NCI-H2171 treated with DMSO at 0.1 percent for 48 hours (cell line): Measurements from ENCODE around the gene RAB3IP.

ENCODE experiments used
- DNase-seq: peaks from one replicate; lab custom pipeline; 2025; lab: John Stamatoyannopoulos, UW

The RAB3IP gene

GRCh38 chr12:69738351-69739286 is at the start of gene RAB3IP:
Gene RAB3IP, plus strand, starts transcription at chr12:69738860. Its CDS starts 16,549 bp downstream, at chr12:69755409.
- peak; percentile 89 for DNase-seq

- no peak for DNase-seq
Measured at GRCh38 chr12:69689638-69690037, 49.0 kb upstream of the RAB3IP start.

GRCh38 chr12:69694123-69694522 is 44.5 kb upstream of the RAB3IP start:
- DNase-seq, result no peak

- no peak for DNase-seq
Measured at GRCh38 chr12:69698054-69698453, 40.6 kb upstream of the RAB3IP start.

GRCh38 chr12:69698769-69699540 is 39.7 kb upstream of the RAB3IP start, which contains the start of gene BEST3:
Gene BEST3, minus strand, starts transcription at chr12:69699303. Its CDS starts 1,505 bp downstream, at chr12:69697798.
- peak; percentile 94 for DNase-seq

GRCh38 chr12:69701826-69702225 is 36.8 kb upstream of the RAB3IP start:
- DNase-seq, result peak; percentile 17

- DNase-seq, result no peak
Measured at GRCh38 chr12:69703146-69703642, 35.5 kb upstream of the RAB3IP start.

GRCh38 chr12:69704357-69704756 is 34.3 kb upstream of the RAB3IP start:
- no peak for DNase-seq

- no peak for DNase-seq
Measured at GRCh38 chr12:69708649-69709048, 30.0 kb upstream of the RAB3IP start.

GRCh38 chr12:69712826-69713225 is 25.8 kb upstream of the RAB3IP start:
- no peak for DNase-seq

GRCh38 chr12:69714542-69714941 is 24.1 kb upstream of the RAB3IP start:
- DNase-seq, result no peak

- DNase-seq, result no peak
Measured at GRCh38 chr12:69719336-69720316, 19.0 kb upstream of the RAB3IP start.

GRCh38 chr12:69720750-69721149 is 17.9 kb upstream of the RAB3IP start:
- DNase-seq, result no peak

- no peak for DNase-seq
Measured at GRCh38 chr12:69726922-69727321, 11.7 kb upstream of the RAB3IP start.

GRCh38 chr12:69732088-69732487 is 6.6 kb upstream of the RAB3IP start:
- no peak for DNase-seq

GRCh38 chr12:69733638-69734037 is 5.0 kb upstream of the RAB3IP start:
- no peak for DNase-seq

GRCh38 chr12:69739287-69740191 is 879 bp downstream of the RAB3IP start:
- peak; percentile 68 for DNase-seq

- no peak for DNase-seq
Measured at GRCh38 chr12:69744109-69744508, 5.4 kb downstream of the RAB3IP start.

- no peak for DNase-seq
Measured at GRCh38 chr12:69751476-69751875, 12.8 kb downstream of the RAB3IP start.

- DNase-seq, result no peak
Measured at GRCh38 chr12:69755302-69755701, 16.6 kb downstream of the RAB3IP start.
